Left lung (tissue), 10 donors: ENCODE results near the gene COL25A1. TPM values are rescaled to one million over a fixed set of nuclear protein-coding genes. Genes with fewer than 3 reads are reported as not detected.

Experiments used
- ATAC-seq: fragments of 200-7000 bp; cut with Tn5 transposase; one replicate; pipeline ENCODE4 v1.9.1; 2020; ENCODE audit warnings: moderate library complexity
- DNase-seq, 4 donors: peaks; one replicate each; pipeline ENCODE4 v3.0.0-alpha.2; 2013 to 2020
- H3K27ac ChIP-seq, 2 donors: fragments of 200-600 bp; sonication (generic) in 1 of 2; one replicate each; pipeline versions ENCODE4 v1.5.0 to v1.8.0; 2020 to 2021
- H3K27me3 ChIP-seq, 2 donors: fragments of 200-600 bp; sonication (generic) in 1 of 2; one replicate each; pipeline versions ENCODE4 v1.5.0 to v1.8.0; 2020 to 2021
- H3K36me3 ChIP-seq, 2 donors: fragments of 200-600 bp; sonication (generic) in 1 of 2; one replicate each; pipeline versions ENCODE4 v1.5.0 to v1.8.0; 2020 to 2021
- H3K4me1 ChIP-seq, 2 donors: fragments of 200-600 bp; one replicate each; pipeline ENCODE4 v1.8.0; 2021
- H3K4me3 ChIP-seq, 2 donors: fragments of 200-600 bp; sonication (generic) in 1 of 2; one replicate each; pipeline versions ENCODE4 v1.5.0 to v1.8.0; 2020 to 2021; ENCODE audit warnings: mild to moderate bottlenecking in 1 of 2
- H3K9me3 ChIP-seq, 2 donors: fragments of 200-600 bp; sonication (generic) in 1 of 2; one replicate each; pipeline versions ENCODE4 v1.5.0 to v1.8.0; 2020 to 2021
- CTCF ChIP-seq, 2 donors: fragments of 200-600 bp; sonication (generic) in 1 of 2; IDR thresholded peaks; one replicate each; pipeline versions ENCODE4 v1.5.0 to v1.8.0; 2021; ENCODE audit warnings: antibody characterized with exemption in 2 of 2
- intact Hi-C, 2 donors: fragments of 100-400 bp; cut with DNase I; formaldehyde crosslinking; loops; one replicate each; pipeline versions ENCODE4 v1.11.2 to v1.14.2; 2022
- polyA plus RNA-seq, 6 donors: library from polyadenylated mRNA; unstranded; fragments of 120-200 nt; gene quantifications; one replicate each; pipeline ENCODE4 v1.2.1, GENCODE V29; 2013; ENCODE audit not compliant: insufficient read length in 6 of 6
- total RNA-seq, 2 donors: library from RNA; stranded (reverse); fragmentation: NEBNext Ultra II Directional; extraction: Animal tissue kit (Norgen Biotek cat#: 25700); gene quantifications; one replicate each; pipeline ENCODE4 v1.2.1, GENCODE V29; 2021
- donor health status: DM: no; HTN: yes; CAD: no.
- donor health status: DM: no; HTN: no; CAD: no.

Gene COL25A1
- total and polyA plus RNA-seq, 8 donors = 0.13 to 1.8 (median 1.4) TPM

- H3K27me3 ChIP-seq = no peaks in the 10 kb centered on the region
- no peak overlapping the region for H3K27ac ChIP-seq
- H3K36me3 ChIP-seq = no peaks in the 10 kb centered on the region
- DNase-seq = no peak
- TF ChIP-seq CTCF (IDR thresholded peaks at IDR 0.05) = no peak
- no peaks in the 10 kb centered on the region for H3K4me1 ChIP-seq
- no peak overlapping the region for H3K4me3 ChIP-seq
- intact Hi-C loops = no loop called here
- no peak for ATAC-seq
- no peaks in the 10 kb centered on the region for H3K9me3 ChIP-seq
Measured at GRCh38 chr4:109091727-109092409, 210.6 kb downstream of the COL25A1 start.

- Histone ChIP-seq H3K9me3 (no peaks in the 10 kb centered on the region), H3K36me3 (no peaks in the 10 kb centered on the region), H3K4me1 (peaks cover 0 to 5% of the 10 kb centered on the region in 2 donors), H3K27me3 (no peaks in the 10 kb centered on the region), H3K4me3 (no peak overlapping the region), H3K27ac (no peak overlapping the region)
- intact Hi-C loops = no loop called here
- no peak for TF ChIP-seq CTCF (IDR thresholded peaks at IDR 0.05)
- DNase-seq = no peak
- no peak for ATAC-seq
Measured at GRCh38 chr4:109083911-109084310, 218.5 kb downstream of the COL25A1 start.

GRCh38 chr4:109079731-109080130 lies 222.7 kb downstream of the COL25A1 start:
- Histone ChIP-seq H3K27ac (no peak overlapping the region), H3K27me3 (no peaks in the 10 kb centered on the region), H3K4me3 (no peak overlapping the region), H3K4me1 (peaks cover 0 to 5% of the 10 kb centered on the region in 2 donors), H3K9me3 (no peaks in the 10 kb centered on the region), H3K36me3 (no peaks in the 10 kb centered on the region)
- no peak for TF ChIP-seq CTCF (IDR thresholded peaks at IDR 0.05)
- peak; percentile 23 for ATAC-seq
- DNase-seq = no peak
- intact Hi-C loops = no loop called here

GRCh38 chr4:109079201-109079600 lies 223.3 kb downstream of the COL25A1 start:
- no peaks in the 10 kb centered on the region for H3K9me3 ChIP-seq
- no peak for ATAC-seq
- intact Hi-C loops = no loop called here
- H3K4me3 ChIP-seq = no peak overlapping the region
- peaks cover 0 to 5% of the 10 kb centered on the region in 2 donors for H3K4me1 ChIP-seq
- no peak for TF ChIP-seq CTCF (IDR thresholded peaks at IDR 0.05)
- no peak overlapping the region for H3K27ac ChIP-seq
- no peaks in the 10 kb centered on the region for H3K27me3 ChIP-seq
- H3K36me3 ChIP-seq = no peaks in the 10 kb centered on the region
- no peak for DNase-seq

- ATAC-seq (peak; percentile 47), DNase-seq (no peak)
- Histone ChIP-seq H3K27ac (no peak overlapping the region), H3K4me3 (no peak overlapping the region), H3K27me3 (no peaks in the 10 kb centered on the region), H3K36me3 (no peaks in the 10 kb centered on the region), H3K4me1 (peaks cover 0 to 5% of the 10 kb centered on the region in 2 donors), H3K9me3 (no peaks in the 10 kb centered on the region)
- intact Hi-C loops = no loop called here
- TF ChIP-seq CTCF (IDR thresholded peaks at IDR 0.05) = no peak
Measured at GRCh38 chr4:109078724-109079123, 223.7 kb downstream of the COL25A1 start.
